Measurements from ENCODE around the gene RSPH10B2. TPM values are rescaled to one million over a fixed set of nuclear protein-coding genes. Genes with fewer than 3 reads are reported as not detected.

RSPH10B2 gene
- total and polyA plus RNA-seq, 2 of the 13 experiments (the other 11 are each of a cell fraction or from before 2014, with no cell fraction given): 0.31 TPM; not detected in 1

- TF ChIP-seq HCFC1 (IDR thresholded peaks at IDR 0.05; ENCODE audit: low read depth, low read length) (no peak; the same call in 1 of the 2 replicates), KDM5A (IDR thresholded peaks at IDR 0.05; ENCODE audit: borderline replicate concordance, low read length) (peak; percentile 63; the same call in 1 of the 2 replicates), RXRB (CRISPR knock-in tag; IDR thresholded peaks at IDR 0.05; ENCODE audit: borderline replicate concordance) (peak; percentile 99), EEA1 (CRISPR knock-in tag; IDR thresholded peaks at IDR 0.05; ENCODE audit: borderline replicate concordance) (peak; percentile 95), IKZF4 (CRISPR knock-in tag; IDR thresholded peaks at IDR 0.05; ENCODE audit: borderline replicate concordance, low read depth, not compliant biosample characterization) (peak; percentile 35), EED (CRISPR knock-in tag; IDR thresholded peaks at IDR 0.05) (0 out of 2 replicates have a peak, but pooled peaks have one; percentile 19), ZNF709 (CRISPR knock-in tag; IDR thresholded peaks at IDR 0.05) (0 out of 2 replicates have a peak, but pooled peaks have one; percentile 88), ZNF773 (CRISPR knock-in tag; IDR thresholded peaks at IDR 0.05; ENCODE audit: borderline replicate concordance) (no peak), ZNF326 (CRISPR knock-in tag; IDR thresholded peaks at IDR 0.05; ENCODE audit: borderline replicate concordance) (no peak), MEIS2 (CRISPR knock-in tag; IDR thresholded peaks at IDR 0.05) (peak; percentile 17; the same call in 1 of the 2 replicates), MEF2D (CRISPR knock-in tag; IDR thresholded peaks at IDR 0.05) (no peak), ZNF317 (CRISPR knock-in tag; IDR thresholded peaks at IDR 0.05) (peak; percentile 77; the same call in 1 of the 2 replicates), RNF2 (conservative IDR thresholded peaks at IDR 0.05; ENCODE audit: low read depth) (0 out of 2 replicates have a peak, but pooled peaks have one; percentile 47), ZNF775 (CRISPR knock-in tag; IDR thresholded peaks at IDR 0.05; ENCODE audit: borderline replicate concordance) (peak; percentile 37; the same call in 1 of the 2 replicates), PAX8 (CRISPR knock-in tag; IDR thresholded peaks at IDR 0.05; ENCODE audit: borderline replicate concordance) (no peak), MED13 (CRISPR knock-in tag; IDR thresholded peaks at IDR 0.05) (peak; percentile 72), SMARCC2 (IDR thresholded peaks at IDR 0.05) (no peak), HDAC6 (IDR thresholded peaks at IDR 0.05; ENCODE audit: low read depth, low read length) (no peak), PRDM4 (CRISPR knock-in tag; IDR thresholded peaks at IDR 0.05; ENCODE audit: borderline replicate concordance) (0 out of 2 replicates have a peak, but pooled peaks have one; percentile 32), ZNF331 (CRISPR knock-in tag; IDR thresholded peaks at IDR 0.05) (0 out of 2 replicates have a peak, but pooled peaks have one; percentile 45), RFX3 (CRISPR knock-in tag; IDR thresholded peaks at IDR 0.05) (no peak), PHF8 (CRISPR knock-in tag; IDR thresholded peaks at IDR 0.05) (peak; percentile 99), KLF6 (CRISPR knock-in tag; IDR thresholded peaks at IDR 0.05) (peak; percentile 90; the same call in 1 of the 2 replicates), ZNF580 (CRISPR knock-in tag; IDR thresholded peaks at IDR 0.05; ENCODE audit: borderline replicate concordance, low read depth) (no peak)
- TF ChIP-seq, protein P1, sequence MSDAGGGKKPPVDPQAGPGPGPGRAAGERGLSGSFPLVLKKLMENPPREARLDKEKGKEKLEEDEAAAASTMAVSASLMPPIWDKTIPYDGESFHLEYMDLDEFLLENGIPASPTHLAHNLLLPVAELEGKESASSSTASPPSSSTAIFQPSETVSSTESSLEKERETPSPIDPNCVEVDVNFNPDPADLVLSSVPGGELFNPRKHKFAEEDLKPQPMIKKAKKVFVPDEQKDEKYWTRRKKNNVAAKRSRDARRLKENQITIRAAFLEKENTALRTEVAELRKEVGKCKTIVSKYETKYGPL (CRISPR knock-in tag; IDR thresholded peaks at IDR 0.05): 0 out of 2 replicates have a peak, but pooled peaks have one; percentile 71
- TF ChIP-seq, protein P2, sequence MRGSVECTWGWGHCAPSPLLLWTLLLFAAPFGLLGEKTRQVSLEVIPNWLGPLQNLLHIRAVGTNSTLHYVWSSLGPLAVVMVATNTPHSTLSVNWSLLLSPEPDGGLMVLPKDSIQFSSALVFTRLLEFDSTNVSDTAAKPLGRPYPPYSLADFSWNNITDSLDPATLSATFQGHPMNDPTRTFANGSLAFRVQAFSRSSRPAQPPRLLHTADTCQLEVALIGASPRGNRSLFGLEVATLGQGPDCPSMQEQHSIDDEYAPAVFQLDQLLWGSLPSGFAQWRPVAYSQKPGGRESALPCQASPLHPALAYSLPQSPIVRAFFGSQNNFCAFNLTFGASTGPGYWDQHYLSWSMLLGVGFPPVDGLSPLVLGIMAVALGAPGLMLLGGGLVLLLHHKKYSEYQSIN (CRISPR knock-in tag; IDR thresholded peaks at IDR 0.05; ENCODE audit: borderline replicate concordance): no peak
These were observed 24.2 kb upstream of the RSPH10B2 start (continued) for GRCh38 chr7:6729492-6730342.

All from HepG2 (cell line).